ENCODE results near the gene OSBPL2. TPM values are rescaled to one million over a fixed set of nuclear protein-coding genes. Genes with fewer than 3 reads are reported as not detected.

OSBPL2 gene
- total RNA-seq, 1 donor from 2014 or later: 42.4 TPM

- no peak for DNase-seq (ENCODE audit: low spot score)
Measured at GRCh38 chr20:62220666-62221568, 17.4 kb upstream of the OSBPL2 start.

GRCh38 chr20:62222266-62222850 lies 16.0 kb upstream of the OSBPL2 start:
- no peak for DNase-seq (ENCODE audit: low spot score)

GRCh38 chr20:62222972-62223371 lies 15.3 kb upstream of the OSBPL2 start:
- DNase-seq (ENCODE audit: low spot score): no peak

GRCh38 chr20:62223571-62223970 lies 14.8 kb upstream of the OSBPL2 start:
- DNase-seq (ENCODE audit: low spot score): no peak

- no peak for DNase-seq (ENCODE audit: low spot score)
Measured at GRCh38 chr20:62224113-62224855, 14.0 kb upstream of the OSBPL2 start.

- DNase-seq (ENCODE audit: low spot score): no peak
Measured at GRCh38 chr20:62225026-62225425, 13.3 kb upstream of the OSBPL2 start.

- DNase-seq (ENCODE audit: low spot score): no peak
Measured at GRCh38 chr20:62225820-62226635, 12.3 kb upstream of the OSBPL2 start.

GRCh38 chr20:62226707-62227590 lies 11.4 kb upstream of the OSBPL2 start:
- DNase-seq (ENCODE audit: low spot score): no peak

- DNase-seq (ENCODE audit: low spot score): no peak
Measured at GRCh38 chr20:62227591-62227976, 10.7 kb upstream of the OSBPL2 start.

- DNase-seq (ENCODE audit: low spot score): no peak
Measured at GRCh38 chr20:62227977-62228958, 10.1 kb upstream of the OSBPL2 start.

- DNase-seq (ENCODE audit: low spot score): no peak
Measured at GRCh38 chr20:62228982-62229545, 9.3 kb upstream of the OSBPL2 start.

GRCh38 chr20:62229667-62230066 lies 8.7 kb upstream of the OSBPL2 start:
- no peak for DNase-seq (ENCODE audit: low spot score)

GRCh38 chr20:62230276-62230675 lies 8.0 kb upstream of the OSBPL2 start:
- no peak for DNase-seq (ENCODE audit: low spot score)

- no peak for DNase-seq (ENCODE audit: low spot score)
Measured at GRCh38 chr20:62230696-62231095, 7.6 kb upstream of the OSBPL2 start.

- DNase-seq (ENCODE audit: low spot score): no peak
Measured at GRCh38 chr20:62231292-62231691, 7.0 kb upstream of the OSBPL2 start.

- DNase-seq (ENCODE audit: low spot score): no peak
Measured at GRCh38 chr20:62232194-62232593, 6.1 kb upstream of the OSBPL2 start.

GRCh38 chr20:62232770-62233645 lies 5.3 kb upstream of the OSBPL2 start:
- DNase-seq (ENCODE audit: low spot score): no peak

- DNase-seq (ENCODE audit: low spot score): no peak
Measured at GRCh38 chr20:62233684-62234083, 4.6 kb upstream of the OSBPL2 start.

All from umbilical cord (tissue), 2 donors.